HCT116 (cell line): ENCODE results near the gene TEAD1.

Experiments
- ATF3 ChIP-seq: IDR thresholded peaks from 2 replicates; pipeline ENCODE4 v1.6.1; 2012
- CEBPB ChIP-seq: IDR thresholded peaks from 2 replicates; pipeline ENCODE4 v1.6.1; 2012; ENCODE audit warnings: low read depth
- CTCF ChIP-seq, 3 experiments: fragments of 200-600 bp in 1 of 3; sonication (generic) in 1 of 3; IDR thresholded peaks in 2 of 3; conservative IDR thresholded peaks in 1 of 3; 2 replicates each; pipeline ENCODE4 v1.5.1; 2012 to 2017; ENCODE audit warnings: low read depth in 2 of 3, low read length in 2 of 3, antibody characterized with exemption in 1 of 3, borderline replicate concordance in 1 of 3, control low read depth in 1 of 3, mild to moderate bottlenecking in 1 of 3, mixed read lengths in 1 of 3, mixed run types in 1 of 3, moderate library complexity in 1 of 3; ENCODE audit not compliant: insufficient read depth in 1 of 3
- EZH2 ChIP-seq: fragments of 200-600 bp; sonication (generic); IDR thresholded peaks from 2 replicates; pipeline ENCODE4 v1.6.1; 2017; ENCODE audit warnings: antibody characterized with exemption, mixed run types
- EZH2phosphoT487 ChIP-seq: fragments of 200-600 bp; IDR thresholded peaks from 2 replicates; pipeline ENCODE4 v1.6.1; 2018; ENCODE audit warnings: antibody characterized with exemption, borderline replicate concordance
- FOSL1 ChIP-seq: IDR thresholded peaks from 2 replicates; pipeline ENCODE4 v1.6.1; 2012; ENCODE audit warnings: low read depth
- JUND ChIP-seq: IDR thresholded peaks from 2 replicates; pipeline ENCODE4 v1.6.1; 2012
- MAX ChIP-seq: IDR thresholded peaks from 2 replicates; pipeline ENCODE4 v1.6.1; 2012
- POLR2A ChIP-seq: IDR thresholded peaks from 2 replicates; pipeline ENCODE4 v1.7.0; 2011; ENCODE audit warnings: borderline replicate concordance; ENCODE audit not compliant: insufficient read depth, insufficient read length; ENCODE audit errors: extremely low read depth
- POLR2AphosphoS5 ChIP-seq: IDR thresholded peaks from 2 replicates; pipeline ENCODE4 v1.6.1; 2011; ENCODE audit warnings: mild to moderate bottlenecking, low read depth, low read length, moderate library complexity
- REST ChIP-seq: IDR thresholded peaks from 2 replicates; pipeline ENCODE4 v1.6.1; 2012; ENCODE audit warnings: low read depth
- SIN3A ChIP-seq: IDR thresholded peaks from 2 replicates; pipeline ENCODE4 v1.6.1; 2012; ENCODE audit warnings: low read depth
- TCF7L2 ChIP-seq: IDR thresholded peaks from 2 replicates; pipeline ENCODE4 v1.7.0; 2011; ENCODE audit warnings: borderline replicate concordance, inconsistent platforms; ENCODE audit not compliant: insufficient read depth, insufficient read length; ENCODE audit errors: extremely low read depth
- YY1 ChIP-seq: IDR thresholded peaks from 2 replicates; pipeline ENCODE4 v1.6.1; 2011; ENCODE audit warnings: low read length, low read depth, moderate library complexity, mild to moderate bottlenecking; ENCODE audit not compliant: insufficient replicate concordance; ENCODE audit errors: extremely low read depth

GRCh38 chr11:12889243-12889642 is 215.0 kb downstream of the TEAD1 start:
- TF ChIP-seq EZH2phosphoT487 (no peak), YY1 (no peak), CTCF (IDR thresholded peaks at IDR 0.05 in 2 of 3, conservative IDR thresholded peaks at IDR 0.05 in 1 of 3; ENCODE audit: borderline replicate concordance in 1 of 3, insufficient read depth in 1 of 3, low read depth in 2 of 3, low read length in 2 of 3) (no peak), JUND (no peak), POLR2A (no peak), SIN3A (no peak), EZH2 (no peak), POLR2AphosphoS5 (no peak), CEBPB (no peak), MAX (no peak), REST (no peak), TCF7L2 (no peak), FOSL1 (no peak), ATF3 (no peak)
